Measurements from ENCODE around the gene LAIR1.
"Not testable (repeated sequence)": the region's sequence is repeated elsewhere in the genome, so short reads cannot be mapped to it uniquely, and the experiment has no call there.

The LAIR1 gene

GRCh38 chr19:54364775-54365257 is at the start of gene LAIR1:
LAIR1 (minus strand) TSS chr19:54364931; CDS start chr19:54364804, 127 bp downstream.
- DNase-seq, result no peak

GRCh38 chr19:54414156-54414555 is 49.4 kb upstream of the LAIR1 start:
- no peak for DNase-seq

GRCh38 chr19:54412877-54413276 is 48.1 kb upstream of the LAIR1 start:
- no peak for DNase-seq

- DNase-seq, result no peak
Observed at GRCh38 chr19:54411033-54411432, 46.3 kb upstream of the LAIR1 start.

- DNase-seq, result no peak
Observed at GRCh38 chr19:54408456-54409026, 43.8 kb upstream of the LAIR1 start.

- DNase-seq, result no peak
Observed at GRCh38 chr19:54407780-54408179, 43.0 kb upstream of the LAIR1 start.

GRCh38 chr19:54405628-54406027 is 40.9 kb upstream of the LAIR1 start:
- no peak for DNase-seq

- no peak for DNase-seq
Observed at GRCh38 chr19:54403054-54403453, 38.3 kb upstream of the LAIR1 start.

GRCh38 chr19:54400913-54401312 is 36.2 kb upstream of the LAIR1 start:
- no peak for DNase-seq

GRCh38 chr19:54399189-54399588 is 34.5 kb upstream of the LAIR1 start:
- DNase-seq, result no peak

- no peak for DNase-seq
Observed at GRCh38 chr19:54395685-54396084, 31.0 kb upstream of the LAIR1 start.

- DNase-seq, result no peak
Observed at GRCh38 chr19:54393381-54393780, 28.6 kb upstream of the LAIR1 start.

GRCh38 chr19:54392105-54392504 is 27.4 kb upstream of the LAIR1 start:
- DNase-seq, result no peak

GRCh38 chr19:54391589-54392061 is 26.9 kb upstream of the LAIR1 start:
- DNase-seq, result no peak

- DNase-seq, result peak; percentile 47
Observed at GRCh38 chr19:54390942-54391577, 26.3 kb upstream of the LAIR1 start.

GRCh38 chr19:54389553-54389952 is 24.8 kb upstream of the LAIR1 start:
- no peak for DNase-seq

- DNase-seq, result no peak
Observed at GRCh38 chr19:54388802-54389139, 24.0 kb upstream of the LAIR1 start.

GRCh38 chr19:54387991-54388801 is 23.5 kb upstream of the LAIR1 start:
- peak; percentile 5 for DNase-seq

GRCh38 chr19:54383330-54383729 is 18.6 kb upstream of the LAIR1 start:
- DNase-seq, result no peak

GRCh38 chr19:54382041-54382440 is 17.3 kb upstream of the LAIR1 start:
- DNase-seq, result not testable (repeated sequence)

GRCh38 chr19:54380897-54381296 is 16.2 kb upstream of the LAIR1 start:
- no peak for DNase-seq

GRCh38 chr19:54379187-54379678 is 14.5 kb upstream of the LAIR1 start:
- no peak for DNase-seq

- DNase-seq, result no peak
Observed at GRCh38 chr19:54376610-54377285, 12.0 kb upstream of the LAIR1 start.
